OCI-LY7 (cell line): ENCODE data around the gene AP4B1. TPM values are rescaled to one million over a fixed set of nuclear protein-coding genes. Genes with fewer than 3 reads are reported as not detected.

Source experiments
- BruUV-seq: library from RNA; stranded (reverse); fragments of 400-500 nt; replicated peaks from 2 replicates; lab custom pipeline; 2021; lab: Mats Ljungman, UMichigan
- CTCF ChIA-PET: fragments of 300-600 bp; sonication (Branson Sonifier 250); formaldehyde crosslinking; loops from one replicate; lab custom pipeline; 2022; ENCODE audit warnings: antibody characterized with exemption; ENCODE audit not compliant: unreplicated experiment; lab: Charles Lee
- POLR2A ChIA-PET: fragments of 300-600 bp; sonication (Branson Sonifier 250); formaldehyde crosslinking; loops from one replicate; lab custom pipeline; 2022; ENCODE audit warnings: antibody characterized with exemption; lab: Charles Lee
- DNase-seq: peaks from one replicate; pipeline ENCODE4 v3.0.0-alpha.2; 2015; ENCODE audit warnings: low spot score
- H2AFZ ChIP-seq: fragments of 200-600 bp; sonication (generic), shearing (Covaris generic); 2 replicates; pipeline ENCODE4 v1.6.1; 2014; ENCODE audit warnings: mild to moderate bottlenecking, antibody characterized with exemption, low read length, moderate library complexity
- H3K27ac ChIP-seq: fragments of 200-600 bp; sonication (generic); 2 replicates; pipeline ENCODE4 v1.5.1; 2014; ENCODE audit warnings: mixed run types, low read depth, mild to moderate bottlenecking, moderate library complexity, low read length, inconsistent platforms; ENCODE audit not compliant: poor library complexity, severe bottlenecking
- H3K36me3 ChIP-seq: fragments of 200-600 bp; sonication (generic); 2 replicates; pipeline ENCODE4 v1.6.1; 2014; ENCODE audit warnings: mild to moderate bottlenecking, antibody characterized with exemption, low read length, moderate library complexity, mixed read lengths; ENCODE audit not compliant: insufficient read depth
- H3K4me1 ChIP-seq: fragments of 200-600 bp; sonication (generic); 2 replicates; pipeline ENCODE4 v1.5.1; 2014; ENCODE audit warnings: mild to moderate bottlenecking, low read length; ENCODE audit not compliant: insufficient read depth, poor library complexity, severe bottlenecking
- H3K4me2 ChIP-seq: fragments of 200-600 bp; sonication (generic); 2 replicates; pipeline ENCODE4 v1.6.1; 2014; ENCODE audit warnings: mild to moderate bottlenecking, low read length
- H3K4me3 ChIP-seq: fragments of 200-600 bp; sonication (generic); 2 replicates; pipeline ENCODE4 v1.5.1; 2014; ENCODE audit warnings: mild to moderate bottlenecking, low read depth, low read length; ENCODE audit not compliant: poor library complexity, severe bottlenecking
- H3K79me2 ChIP-seq: fragments of 200-600 bp; sonication (generic); 2 replicates; pipeline ENCODE4 v1.6.1; 2016; ENCODE audit warnings: low read depth, mild to moderate bottlenecking, low read length, moderate library complexity, mixed read lengths; ENCODE audit not compliant: insufficient read depth
- H3K9me2 ChIP-seq: fragments of 200-600 bp; sonication (generic); 2 replicates; pipeline ENCODE4 v1.6.1; 2016; ENCODE audit warnings: mild to moderate bottlenecking, low read length, mixed read lengths; ENCODE audit not compliant: insufficient read depth
- H3K9me3 ChIP-seq: fragments of 200-600 bp; sonication (generic); 2 replicates; pipeline ENCODE4 v1.6.1; 2014; ENCODE audit warnings: mild to moderate bottlenecking, mixed run types, low read length, mixed read lengths
- H4K20me1 ChIP-seq: fragments of 200-600 bp; sonication (generic); 2 replicates; pipeline ENCODE4 v1.6.1; 2014; ENCODE audit warnings: mild to moderate bottlenecking, antibody characterized with exemption, low read length, moderate library complexity, mixed read lengths; ENCODE audit not compliant: insufficient read depth
- CTCF ChIP-seq: fragments of 200-600 bp; sonication (generic); conservative IDR thresholded peaks from 2 replicates; pipeline ENCODE4 v1.5.1; 2014; ENCODE audit warnings: mild to moderate bottlenecking, antibody characterized with exemption, low read length, moderate library complexity, mixed read lengths
- EZH2phosphoT487 ChIP-seq: fragments of 200-600 bp; sonication (generic); IDR thresholded peaks from 2 replicates; pipeline ENCODE4 v1.6.1; 2018; ENCODE audit warnings: low read depth, borderline replicate concordance, mild to moderate bottlenecking, mixed run types, antibody characterized with exemption, low read length, moderate library complexity, mixed read lengths
- intact Hi-C: fragments of 100-400 bp; cut with micrococcal nuclease; formaldehyde crosslinking; loops from one replicate; pipeline ENCODE4 v1.10.0; 2022; ENCODE audit not compliant: unreplicated experiment
- total RNA-seq, 2 experiments: library from RNA; depleted of rRNA in 1 of 2; stranded (reverse); fragments of >200 nt in 1 of 2; shearing (Covaris generic) in 1 of 2; gene quantifications; 2 replicates each; pipeline ENCODE4 v1.2.3, GENCODE V29; 2014 to 2022

AP4B1 gene
- total RNA-seq, 2 experiments from 2014 or later = 40.5 to 45.3 TPM

GRCh38 chr1:113943028-113943811 lies 38.6 kb upstream of the AP4B1 start:
- DNase-seq = no peak
- ChIA-PET POLR2A (interaction anchor here (0.6 to 1.2 kb wide), 5 partner anchors 17 to 755 kb away, joined by 3 to 6 read pairs (median 3); no protein-coding TSS in a partner anchor), CTCF (no interaction called here)
- Histone ChIP-seq H3K4me3 (no peak overlapping the region), H3K36me3 (peaks cover 44% of the 10 kb centered on the region), H4K20me1 (no peaks in the 10 kb centered on the region; the same call in 1 of the 2 replicates), H2AFZ (no peak overlapping the region), H3K4me1 (peaks cover 82% of the 10 kb centered on the region), H3K4me2 (no peak overlapping the region), H3K79me2 (peaks cover 96% of the 10 kb centered on the region), H3K9me3 (peaks cover 21% of the 10 kb centered on the region; the same call in 1 of the 2 replicates), H3K9me2 (no peaks in the 10 kb centered on the region), H3K27ac (no peak overlapping the region)
- intact Hi-C loops = loop anchor here (10.0 kb wide), 2 partner anchors 812 to 988 kb away; partner anchors contain the start of genes CSDE1 and SLC16A1
- TF ChIP-seq EZH2phosphoT487 (no peak), CTCF (no peak)
- BruUV-seq = no TSS peak

GRCh38 chr1:113942527-113942926 lies 37.9 kb upstream of the AP4B1 start:
- Histone ChIP-seq H3K4me3 (no peak overlapping the region), H4K20me1 (no peaks in the 10 kb centered on the region; the same call in 1 of the 2 replicates), H3K4me1 (peaks cover 82% of the 10 kb centered on the region), H2AFZ (no peak overlapping the region), H3K4me2 (no peak overlapping the region), H3K9me3 (peaks cover 21% of the 10 kb centered on the region; the same call in 1 of the 2 replicates), H3K27ac (no peak overlapping the region), H3K9me2 (no peaks in the 10 kb centered on the region), H3K36me3 (peaks cover 44% of the 10 kb centered on the region), H3K79me2 (peaks cover 96% of the 10 kb centered on the region)
- ChIA-PET POLR2A (interaction anchor here (0.6 to 1.2 kb wide), 4 partner anchors 16 to 756 kb away, joined by 3 to 4 read pairs (median 3); no protein-coding TSS in a partner anchor), CTCF (no interaction called here)
- no peak for DNase-seq
- intact Hi-C loops = loop anchor here (10.0 kb wide), 2 partner anchors 812 to 988 kb away; partner anchors contain the start of genes CSDE1 and SLC16A1
- TF ChIP-seq EZH2phosphoT487 = no peak
- no peak for TF ChIP-seq CTCF
- BruUV-seq = TSS peak; percentile 21
